ENCODE results near the gene TNKS1BP1. TPM values are rescaled to one million over a fixed set of nuclear protein-coding genes. Genes with fewer than 3 reads are reported as not detected.
"Not testable (repeated sequence)": the region's sequence is repeated elsewhere in the genome, so short reads cannot be mapped to it uniquely, and the experiment has no call there.

Gene TNKS1BP1
- total RNA-seq, 2 experiments from 2014 or later = 12.9 to 13.2 TPM

- ChIA-PET POLR2A (no interaction called here), CTCF (no interaction called here)
- no peak overlapping the region for H3K4me3 ChIP-seq (ENCODE audit: low read length)
- Mint-ChIP-seq H3K36me3 (ENCODE audit: low read depth) (peaks cover 5% of the 10 kb centered on the region), H3K4me3 (no peak overlapping the region), H3K27me3 (no peaks in the 10 kb centered on the region), H3K9me3 (no peaks in the 10 kb centered on the region), H3K4me1 (ENCODE audit: low read depth) (peaks cover 14% of the 10 kb centered on the region), H3K27ac (no peak overlapping the region)
- no peak for DNase-seq
- no peak overlapping the region for H3K27ac ChIP-seq (ENCODE audit: low read depth in 1 of 2, low read length in 2 of 2)
- H3K36me3 ChIP-seq (ENCODE audit: insufficient read depth, low read length) = no peaks in the 10 kb centered on the region
- no peaks in the 10 kb centered on the region for H3K27me3 ChIP-seq (ENCODE audit: control insufficient read depth in 1 of 2, insufficient read depth in 2 of 2, low read length in 2 of 2)
- no peak for TF ChIP-seq CTCF (IDR thresholded peaks at IDR 0.05)
- intact Hi-C loops (cut with DNase I, micrococcal nuclease) = loop anchor here in 1 of 2 experiments (10.0 kb wide), 2 partner anchors 115 to 1175 kb away; no protein-coding TSS in a partner anchor
- H3K9me3 ChIP-seq (ENCODE audit: control insufficient read depth in 1 of 2, insufficient read depth in 1 of 2, low read length in 2 of 2) = no peaks in the 10 kb centered on the region
- peaks cover 13% of the 10 kb centered on the region for H3K4me1 ChIP-seq (ENCODE audit: insufficient read depth, low read length)
- no peak for ATAC-seq (ENCODE audit: poor library complexity)
Observed at GRCh38 chr11:57340039-57340615, 15.4 kb upstream of the TNKS1BP1 start.

- Mint-ChIP-seq H3K27ac (no peak overlapping the region), H3K36me3 (ENCODE audit: low read depth) (peaks cover 13% of the 10 kb centered on the region), H3K4me3 (peak overlapping the region; percentile 46), H3K9me3 (no peaks in the 10 kb centered on the region), H3K4me1 (ENCODE audit: low read depth) (peaks cover 22% of the 10 kb centered on the region), H3K27me3 (no peaks in the 10 kb centered on the region)
- no peak overlapping the region for H3K27ac ChIP-seq (ENCODE audit: low read depth in 1 of 2, low read length in 2 of 2)
- H3K9me3 ChIP-seq (ENCODE audit: control insufficient read depth in 1 of 2, insufficient read depth in 1 of 2, low read length in 2 of 2) = no peaks in the 10 kb centered on the region
- H3K4me3 ChIP-seq (ENCODE audit: low read length) = no peak overlapping the region
- no peaks in the 10 kb centered on the region for H3K27me3 ChIP-seq (ENCODE audit: control insufficient read depth in 1 of 2, insufficient read depth in 2 of 2, low read length in 2 of 2)
- H3K36me3 ChIP-seq (ENCODE audit: insufficient read depth, low read length) = no peaks in the 10 kb centered on the region
- POLR2A ChIA-PET = no interaction called here
- no peak for DNase-seq
- peaks cover 21% of the 10 kb centered on the region for H3K4me1 ChIP-seq (ENCODE audit: insufficient read depth, low read length)
- TF ChIP-seq CTCF (IDR thresholded peaks at IDR 0.05) = no peak
- intact Hi-C loops (cut with DNase I, micrococcal nuclease) = loop anchor here (5.0 to 10.0 kb wide), 5 partner anchors 83 to 1805 kb away; partner anchors contain the start of genes FAM111A (in 1 of the 2), MED19 (in 1 of the 2), TMX2 (in 1 of the 2) and ZDHHC5 (in 1 of the 2)
- CTCF ChIA-PET = interaction anchor here (2.0 kb wide), 1 partner anchor 119 kb away, joined by 5 read pairs; no protein-coding TSS in a partner anchor
- no peak for ATAC-seq (ENCODE audit: poor library complexity)
Observed at GRCh38 chr11:57339328-57339727, 14.6 kb upstream of the TNKS1BP1 start.

GRCh38 chr11:57338142-57338541 lies 13.4 kb upstream of the TNKS1BP1 start, which contains the start of gene P2RX3:
Gene P2RX3 (plus strand): TSS chr11:57338352. CDS start chr11:57338551, 199 bp downstream.
- Histone ChIP-seq H3K36me3 (ENCODE audit: insufficient read depth, low read length) (peaks cover 8% of the 10 kb centered on the region), H3K27ac (ENCODE audit: low read depth in 1 of 2, low read length in 2 of 2) (no peak within 1 kb of the TSS), H3K27me3 (ENCODE audit: control insufficient read depth in 1 of 2, insufficient read depth in 2 of 2, low read length in 2 of 2) (no peaks in the 10 kb centered on the region), H3K9me3 (ENCODE audit: control insufficient read depth in 1 of 2, insufficient read depth in 1 of 2, low read length in 2 of 2) (no peaks in the 10 kb centered on the region), H3K4me1 (ENCODE audit: insufficient read depth, low read length) (peaks cover 29% of the 10 kb centered on the region), H3K4me3 (ENCODE audit: low read length) (no peak within 1 kb of the TSS)
- H3K27me3 Mint-ChIP-seq = no peaks in the 10 kb centered on the region
- H3K4me1 Mint-ChIP-seq (ENCODE audit: low read depth) = peaks cover 29% of the 10 kb centered on the region
- no peak for ATAC-seq (ENCODE audit: poor library complexity)
- intact Hi-C loops (cut with DNase I, micrococcal nuclease) = loop anchor here (5.0 to 10.0 kb wide), 5 partner anchors 84 to 1807 kb away; partner anchors contain the start of genes FAM111A (in 1 of the 2), MED19 (in 1 of the 2), TMX2 (in 1 of the 2) and ZDHHC5 (in 1 of the 2)
- CTCF ChIA-PET = interaction anchor here (2.0 kb wide), 1 partner anchor 120 kb away, joined by 5 read pairs; no protein-coding TSS in a partner anchor
- H3K36me3 Mint-ChIP-seq (ENCODE audit: low read depth) = peaks cover 22% of the 10 kb centered on the region
- DNase-seq = no peak
- H3K9me3 Mint-ChIP-seq = no peaks in the 10 kb centered on the region
- POLR2A ChIA-PET = interaction anchor here (5.2 kb wide), 1 partner anchor 13 kb away, joined by 107 read pairs; the partner anchor contains the start of gene TNKS1BP1
- H3K4me3 Mint-ChIP-seq = peak within 1 kb of the TSS; percentile 58
- TF ChIP-seq CTCF (IDR thresholded peaks at IDR 0.05) = no peak
- peak within 1 kb of the TSS; percentile 96 for H3K27ac Mint-ChIP-seq

- H3K9me3 Mint-ChIP-seq; H3K4me3 ChIP-seq (ENCODE audit: low read length); DNase-seq; ATAC-seq (ENCODE audit: poor library complexity); H3K9me3 ChIP-seq (ENCODE audit: control insufficient read depth in 1 of 2, insufficient read depth in 1 of 2, low read length in 2 of 2); H3K27me3 Mint-ChIP-seq; H3K27me3 ChIP-seq (ENCODE audit: control insufficient read depth in 1 of 2, insufficient read depth in 2 of 2, low read length in 2 of 2): not testable (repeated sequence)
- Mint-ChIP-seq H3K36me3 (ENCODE audit: low read depth) (peaks cover 35% of the 10 kb centered on the region), H3K4me1 (ENCODE audit: low read depth) (peaks cover 29% of the 10 kb centered on the region), H3K4me3 (peak overlapping the region; percentile 89), H3K27ac (peak overlapping the region; percentile 96)
- intact Hi-C loops (cut with DNase I, micrococcal nuclease) = loop anchor here (2.0 to 10.0 kb wide), 6 partner anchors 85 to 1808 kb away; partner anchors contain the start of genes FAM111A (in 1 of the 2), MED19 (in 1 of the 2), TIMM10 (in 1 of the 2) and TMX2 (in 1 of the 2)
- Histone ChIP-seq H3K4me1 (ENCODE audit: insufficient read depth, low read length) (peaks cover 29% of the 10 kb centered on the region), H3K36me3 (ENCODE audit: insufficient read depth, low read length) (peaks cover 21% of the 10 kb centered on the region), H3K27ac (ENCODE audit: low read depth in 1 of 2, low read length in 2 of 2) (peak overlapping the region; percentile 72 to 85)
- CTCF ChIA-PET = interaction anchor here (0.6 to 0.9 kb wide), 2 partner anchors 120 to 190 kb away, joined by 3 read pairs; no protein-coding TSS in a partner anchor
- POLR2A ChIA-PET = interaction anchor here (1.5 to 5.2 kb wide), 2 partner anchors 11 to 404 kb away, joined by 6 to 107 read pairs; partner anchors contain the start of genes SELENOH and TNKS1BP1
Observed at GRCh38 chr11:57336856-57337255, 12.1 kb upstream of the TNKS1BP1 start.

Data from CD4-positive, alpha-beta T cell (primary cell).